GM12878 (cell line): Measurements from ENCODE around the gene ARHGAP9. TPM values are rescaled to one million over a fixed set of nuclear protein-coding genes. Genes with fewer than 3 reads are reported as not detected.

ENCODE experiments used
- CBFB ChIP-seq: IDR thresholded peaks from 2 replicates; pipeline ENCODE4 v1.6.1; 2016; ENCODE audit warnings: antibody characterized with exemption, low read depth
- CREM ChIP-seq: IDR thresholded peaks from 2 replicates; pipeline ENCODE4 v1.6.1; 2014; ENCODE audit warnings: antibody characterized with exemption, low read depth
- E4F1 ChIP-seq: fragments of 450-650 bp; IDR thresholded peaks from 2 replicates; pipeline ENCODE4 v1.6.1; 2018; ENCODE audit warnings: borderline replicate concordance, mild to moderate bottlenecking; ENCODE audit not compliant: partially characterized antibody
- HDAC2 ChIP-seq: fragments of 200-600 bp; sonication (generic); IDR thresholded peaks from 2 replicates; pipeline ENCODE4 v1.6.1; 2017
- HSF1 ChIP-seq: fragments of 150-350 bp; IDR thresholded peaks from 2 replicates; pipeline ENCODE4 v1.6.1; 2014; ENCODE audit warnings: mild to moderate bottlenecking, low read depth, low read length
- IRF4 ChIP-seq: IDR thresholded peaks from 2 replicates; pipeline ENCODE4 v1.6.1; 2011; ENCODE audit warnings: low read depth, low read length
- MEF2B ChIP-seq: fragments of 450-650 bp; IDR thresholded peaks from 2 replicates; pipeline ENCODE4 v1.6.1; 2018; ENCODE audit warnings: mild to moderate bottlenecking, moderate library complexity; ENCODE audit not compliant: partially characterized antibody, poor library complexity, severe bottlenecking
- MTA2 ChIP-seq: fragments of 450-650 bp; IDR thresholded peaks from 2 replicates; pipeline ENCODE4 v1.6.1; 2016; ENCODE audit warnings: low read depth, mild to moderate bottlenecking, moderate library complexity
- NFYA ChIP-seq: IDR thresholded peaks from 2 replicates; pipeline ENCODE4 v1.6.1; 2011; ENCODE audit warnings: low read depth, mild to moderate bottlenecking, low read length, improper control_type of control experiment, borderline replicate concordance
- NFYB ChIP-seq: IDR thresholded peaks from 2 replicates; pipeline ENCODE4 v1.6.1; 2011; ENCODE audit warnings: low read depth, mild to moderate bottlenecking, low read length, improper control_type of control experiment, moderate library complexity; ENCODE audit not compliant: insufficient read depth
- NR2C2 ChIP-seq: IDR thresholded peaks from 2 replicates; pipeline ENCODE4 v1.6.1; 2011; ENCODE audit warnings: borderline replicate concordance, low read depth; ENCODE audit not compliant: control insufficient read depth, insufficient read length
- PML ChIP-seq: IDR thresholded peaks from 2 replicates; pipeline ENCODE4 v1.6.1; 2012; ENCODE audit warnings: low read length, inconsistent platforms
- POLR2A ChIP-seq: IDR thresholded peaks from 2 replicates; pipeline ENCODE4 v1.6.1; 2011; ENCODE audit warnings: low read depth, mild to moderate bottlenecking, low read length
- POU2F2 ChIP-seq: IDR thresholded peaks from 3 replicates; pipeline ENCODE4 v1.6.1; 2011; ENCODE audit warnings: low read depth, mild to moderate bottlenecking, low read length, borderline replicate concordance
- RB1 ChIP-seq: fragments of 450-650 bp; formaldehyde crosslinking; IDR thresholded peaks from 2 replicates; pipeline ENCODE4 v1.6.1; 2017; ENCODE audit warnings: mild to moderate bottlenecking, borderline replicate concordance
- RCOR1 ChIP-seq: conservative IDR thresholded peaks from 2 replicates; pipeline ENCODE4 v1.6.1; 2012; ENCODE audit warnings: low read depth, low read length, improper control_type of control experiment
- RFX5 ChIP-seq: IDR thresholded peaks from 2 replicates; pipeline ENCODE4 v1.6.1; 2011; ENCODE audit warnings: low read depth, low read length, improper control_type of control experiment
- SIX5 ChIP-seq: IDR thresholded peaks from 2 replicates; pipeline ENCODE4 v1.6.1; 2011; ENCODE audit warnings: mild to moderate bottlenecking, low read depth, low read length, moderate library complexity; ENCODE audit not compliant: severe bottlenecking
- SPI1 ChIP-seq: IDR thresholded peaks from 2 replicates; pipeline ENCODE4 v1.6.1; 2011; ENCODE audit warnings: low read depth, mild to moderate bottlenecking, low read length, moderate library complexity, borderline replicate concordance; ENCODE audit not compliant: insufficient read depth
- SUPT20H ChIP-seq: IDR thresholded peaks from 2 replicates; pipeline ENCODE4 v1.6.1; 2011; ENCODE audit warnings: low read depth, mild to moderate bottlenecking, low read length, moderate library complexity, borderline replicate concordance; ENCODE audit not compliant: control insufficient read depth
- TAF1 ChIP-seq: IDR thresholded peaks from 2 replicates; pipeline ENCODE4 v1.6.1; 2011; ENCODE audit warnings: mild to moderate bottlenecking, low read depth, low read length, borderline replicate concordance
- TBL1XR1 ChIP-seq: IDR thresholded peaks from 2 replicates; pipeline ENCODE4 v1.6.1; 2012; ENCODE audit warnings: low read depth, low read length, improper control_type of control experiment
- WRNIP1 ChIP-seq: IDR thresholded peaks from 2 replicates; pipeline ENCODE4 v1.6.1; 2011; ENCODE audit warnings: low read depth, low read length, improper control_type of control experiment, borderline replicate concordance
- polyA plus RNA-seq, 11 experiments: library from polyadenylated mRNA; depleted of rRNA in 4 of 11; unstranded in 6 of 11; stranded (reverse) in 5 of 11; fragments of >200 nt; fragmentation: Nextera tagmentation in 4 of 11; fragmentation: Illumina TruSeq in 1 of 11; extraction: Ambion mirVana in 4 of 11; extraction: Trizol in 1 of 11; gene quantifications; 1 replicate in 1 of 11; 2 replicates in 10 of 11; pipeline versions ENCODE4 v1.2.1 to v1.2.3, GENCODE V29; 2011 to 2016; ENCODE audit warnings: inconsistent platforms in 2 of 11, missing spikeins in 2 of 11, low read depth in 1 of 11
- total RNA-seq, 4 experiments: library from RNA; depleted of rRNA in 3 of 4; stranded (reverse); fragments of >200 nt in 3 of 4; fragmentation: Illumina TruSeq in 1 of 4; extraction: Trizol in 1 of 4; gene quantifications; 2 replicates each; pipeline versions ENCODE4 v1.2.1 to v1.2.3, GENCODE V29; 2013 to 2021
- TF ChIP-seq, protein P1 (sequence below): fragments of 450-650 bp; IDR thresholded peaks from 2 replicates; pipeline ENCODE4 v1.6.1; 2017; ENCODE audit warnings: borderline replicate concordance
- TF ChIP-seq, protein P2 (sequence below): fragments of 450-650 bp; IDR thresholded peaks from 2 replicates; pipeline ENCODE4 v1.6.1; 2016; ENCODE audit warnings: mild to moderate bottlenecking

Gene ARHGAP9
- total and polyA plus RNA-seq, 10 of the 15 experiments (the other 5 are each of a cell fraction or from before 2014, with no cell fraction given): 19.5 to 102 (median 76.8) TPM

DNA sequence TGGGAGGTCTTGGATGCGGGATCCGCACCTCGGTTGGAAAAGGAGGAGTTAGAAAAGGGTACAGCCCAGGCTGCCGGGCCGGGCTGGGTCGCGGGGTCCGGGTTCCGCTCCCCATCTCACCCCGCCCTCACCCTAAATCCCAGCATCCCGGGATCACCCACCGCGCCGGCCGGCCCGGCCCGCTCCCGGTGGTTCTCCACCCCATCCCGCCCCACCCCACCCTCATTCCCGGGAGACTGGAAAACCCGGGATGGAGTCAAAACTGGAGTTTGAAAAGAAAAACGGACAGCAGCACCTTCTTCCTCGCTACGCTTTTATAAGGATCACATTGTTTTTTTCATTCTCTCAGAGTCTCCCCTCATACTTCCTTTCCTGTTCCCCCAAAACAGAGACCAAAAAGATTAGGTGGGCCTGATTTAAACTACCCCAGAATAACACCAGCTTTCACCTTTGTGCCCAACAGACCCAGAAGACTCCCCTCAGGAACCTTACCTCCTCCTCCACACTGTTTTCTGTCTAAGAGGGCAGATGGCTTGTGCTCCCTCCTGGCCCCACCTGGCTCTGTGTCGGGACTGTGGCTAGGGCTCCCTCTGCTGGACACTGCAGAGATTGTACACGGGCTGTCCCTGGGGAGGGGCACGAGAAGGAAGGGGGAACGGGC is 17.3 kb downstream of the ARHGAP9 start (continued):
- TF ChIP-seq MEF2B (peak; percentile 99), NFYA (no peak), RB1 (peak; percentile 81; the same call in 1 of the 2 replicates), SPI1 (no peak; the same call in 1 of the 2 replicates), NFYB (no peak), POLR2A (0 out of 2 replicates have a peak, but pooled peaks have one; percentile 24), E4F1 (no peak), SUPT20H (no peak), WRNIP1 (no peak), RFX5 (no peak), IRF4 (0 out of 2 replicates have a peak, but pooled peaks have one; percentile 59), TAF1 (peak; percentile 57; the same call in 1 of the 2 replicates), RCOR1 (0 out of 2 replicates have a peak, but pooled peaks have one; percentile 41), MTA2 (peak; percentile 35; the same call in 1 of the 2 replicates), PML (no peak), HSF1 (no peak), TBL1XR1 (no peak), HDAC2 (no peak), NR2C2 (no peak), CREM (peak; percentile 80), CBFB (no peak), SIX5 (no peak), POU2F2 (peak; percentile 62; the same call in 1 of the 3 replicates)
- TF ChIP-seq, protein P1, sequence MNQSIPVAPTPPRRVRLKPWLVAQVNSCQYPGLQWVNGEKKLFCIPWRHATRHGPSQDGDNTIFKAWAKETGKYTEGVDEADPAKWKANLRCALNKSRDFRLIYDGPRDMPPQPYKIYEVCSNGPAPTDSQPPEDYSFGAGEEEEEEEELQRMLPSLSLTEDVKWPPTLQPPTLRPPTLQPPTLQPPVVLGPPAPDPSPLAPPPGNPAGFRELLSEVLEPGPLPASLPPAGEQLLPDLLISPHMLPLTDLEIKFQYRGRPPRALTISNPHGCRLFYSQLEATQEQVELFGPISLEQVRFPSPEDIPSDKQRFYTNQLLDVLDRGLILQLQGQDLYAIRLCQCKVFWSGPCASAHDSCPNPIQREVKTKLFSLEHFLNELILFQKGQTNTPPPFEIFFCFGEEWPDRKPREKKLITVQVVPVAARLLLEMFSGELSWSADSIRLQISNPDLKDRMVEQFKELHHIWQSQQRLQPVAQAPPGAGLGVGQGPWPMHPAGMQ: no peak
- TF ChIP-seq, protein P2, sequence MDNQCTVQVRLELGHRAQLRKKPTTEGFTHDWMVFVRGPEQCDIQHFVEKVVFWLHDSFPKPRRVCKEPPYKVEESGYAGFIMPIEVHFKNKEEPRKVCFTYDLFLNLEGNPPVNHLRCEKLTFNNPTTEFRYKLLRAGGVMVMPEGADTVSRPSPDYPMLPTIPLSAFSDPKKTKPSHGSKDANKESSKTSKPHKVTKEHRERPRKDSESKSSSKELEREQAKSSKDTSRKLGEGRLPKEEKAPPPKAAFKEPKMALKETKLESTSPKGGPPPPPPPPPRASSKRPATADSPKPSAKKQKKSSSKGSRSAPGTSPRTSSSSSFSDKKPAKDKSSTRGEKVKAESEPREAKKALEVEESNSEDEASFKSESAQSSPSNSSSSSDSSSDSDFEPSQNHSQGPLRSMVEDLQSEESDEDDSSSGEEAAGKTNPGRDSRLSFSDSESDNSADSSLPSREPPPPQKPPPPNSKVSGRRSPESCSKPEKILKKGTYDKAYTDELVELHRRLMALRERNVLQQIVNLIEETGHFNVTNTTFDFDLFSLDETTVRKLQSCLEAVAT: 0 out of 2 replicates have a peak, but pooled peaks have one; percentile 27
